ENCODE results near the gene FCER1A. TPM values are rescaled to one million over a fixed set of nuclear protein-coding genes. Genes with fewer than 3 reads are reported as not detected.

FCER1A gene
- total RNA-seq = not detected in 2 replicates

GRCh38 chr1:159302095-159302494 lies at the start of gene FCER1A:
TSS of gene FCER1A (plus strand) at chr1:159302336. CDS start at chr1:159302365, 29 bp downstream.
- Mint-ChIP-seq H3K27ac (no peak within 1 kb of the TSS), H3K27me3 (ENCODE audit: low read depth) (peaks cover 1% of the 10 kb centered on the region), H3K9me3 (no peaks in the 10 kb centered on the region), H3K4me3 (ENCODE audit: low read depth) (no peak within 1 kb of the TSS), H3K4me1 (ENCODE audit: low read depth) (no peaks in the 10 kb centered on the region), H3K36me3 (ENCODE audit: low read depth) (no peaks in the 10 kb centered on the region)
- DNase-seq (ENCODE audit: low spot score) = no peak
- intact Hi-C loops (cut with micrococcal nuclease) = no loop called here

DNA sequence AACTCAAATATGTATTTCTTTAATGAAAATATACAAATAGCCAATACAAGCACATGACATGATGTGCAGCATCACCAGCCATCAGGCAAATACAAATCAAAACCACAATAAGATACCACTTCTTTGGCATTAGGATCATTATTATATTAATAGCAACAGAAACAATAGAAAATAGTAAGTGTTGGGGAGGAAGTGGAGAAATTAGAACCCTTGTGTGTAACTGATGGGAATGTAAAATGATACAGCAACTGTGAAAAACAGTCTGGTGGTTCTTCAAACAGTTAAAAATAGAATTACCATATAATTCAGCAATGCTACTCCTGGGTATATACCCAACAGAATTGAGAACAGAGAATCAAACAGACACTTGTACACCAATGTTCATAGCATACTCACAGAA lies 40.8 kb upstream of the FCER1A start:
- Mint-ChIP-seq H3K27me3 (ENCODE audit: low read depth) (no peaks in the 10 kb centered on the region), H3K36me3 (ENCODE audit: low read depth) (no peaks in the 10 kb centered on the region), H3K4me1 (ENCODE audit: low read depth) (no peaks in the 10 kb centered on the region), H3K9me3 (no peaks in the 10 kb centered on the region), H3K4me3 (ENCODE audit: low read depth) (no peak overlapping the region), H3K27ac (no peak overlapping the region)
- intact Hi-C loops (cut with micrococcal nuclease) = no loop called here
- no peak for DNase-seq (ENCODE audit: low spot score)

GRCh38 chr1:159261721-159262494 lies 40.2 kb upstream of the FCER1A start:
- H3K36me3 Mint-ChIP-seq (ENCODE audit: low read depth) = no peaks in the 10 kb centered on the region
- H3K4me1 Mint-ChIP-seq (ENCODE audit: low read depth) = peaks cover 3% of the 10 kb centered on the region
- no peak for DNase-seq (ENCODE audit: low spot score)
- intact Hi-C loops (cut with micrococcal nuclease) = no loop called here
- no peaks in the 10 kb centered on the region for H3K27me3 Mint-ChIP-seq (ENCODE audit: low read depth)
- H3K4me3 Mint-ChIP-seq (ENCODE audit: low read depth) = no peak overlapping the region
- H3K27ac Mint-ChIP-seq = no peak overlapping the region
- no peaks in the 10 kb centered on the region for H3K9me3 Mint-ChIP-seq

DNA sequence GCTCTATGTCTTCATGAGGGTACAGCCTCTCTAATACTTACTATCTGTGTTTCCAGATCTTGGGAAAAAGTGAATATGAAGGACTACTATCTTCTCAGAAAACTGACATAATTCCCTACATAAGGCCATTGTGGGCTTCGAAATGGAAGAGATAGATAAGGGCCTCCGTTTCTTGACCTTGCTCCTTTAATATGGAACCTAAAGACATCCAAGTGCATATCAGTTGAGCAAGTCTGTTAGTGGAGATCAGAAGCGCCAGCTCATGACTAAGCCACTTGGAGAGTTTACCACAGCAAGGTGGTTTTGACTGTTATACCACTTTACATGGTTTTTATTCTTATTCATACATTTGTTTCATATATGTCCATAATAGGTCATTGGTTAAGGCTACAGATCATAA lies 35.3 kb upstream of the FCER1A start:
- no peaks in the 10 kb centered on the region for H3K9me3 Mint-ChIP-seq
- no peaks in the 10 kb centered on the region for H3K27me3 Mint-ChIP-seq (ENCODE audit: low read depth)
- H3K27ac Mint-ChIP-seq = no peak overlapping the region
- H3K4me1 Mint-ChIP-seq (ENCODE audit: low read depth) = peaks cover 3% of the 10 kb centered on the region
- no peak for DNase-seq (ENCODE audit: low spot score)
- no peaks in the 10 kb centered on the region for H3K36me3 Mint-ChIP-seq (ENCODE audit: low read depth)
- intact Hi-C loops (cut with micrococcal nuclease) = no loop called here
- H3K4me3 Mint-ChIP-seq (ENCODE audit: low read depth) = no peak overlapping the region

GRCh38 chr1:159274631-159275030 lies 27.5 kb upstream of the FCER1A start:
- Mint-ChIP-seq H3K4me3 (ENCODE audit: low read depth) (no peak overlapping the region), H3K9me3 (no peaks in the 10 kb centered on the region), H3K36me3 (ENCODE audit: low read depth) (no peaks in the 10 kb centered on the region), H3K27ac (no peak overlapping the region), H3K4me1 (ENCODE audit: low read depth) (no peaks in the 10 kb centered on the region), H3K27me3 (ENCODE audit: low read depth) (no peaks in the 10 kb centered on the region)
- no peak for DNase-seq (ENCODE audit: low spot score)
- intact Hi-C loops (cut with micrococcal nuclease) = no loop called here

DNA sequence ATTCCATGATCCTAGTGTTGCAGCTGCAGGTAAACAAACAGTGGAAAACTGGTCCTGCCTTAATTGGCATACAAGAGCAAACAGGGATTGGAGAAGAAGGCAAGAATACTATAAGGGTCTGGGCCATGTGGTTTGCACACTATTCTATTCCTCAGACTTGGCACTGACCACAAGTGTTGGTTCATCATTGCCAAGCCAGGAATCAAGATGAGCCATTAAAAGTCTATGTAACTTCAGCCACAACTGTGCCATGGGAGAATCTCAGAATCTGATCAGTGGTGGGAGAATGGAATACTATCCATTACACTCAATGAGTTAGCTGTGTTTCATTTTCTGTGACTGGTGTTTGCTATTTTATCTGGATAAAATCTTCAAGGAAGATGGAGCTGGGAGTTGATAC lies 26.2 kb upstream of the FCER1A start:
- H3K27me3 Mint-ChIP-seq (ENCODE audit: low read depth) = no peaks in the 10 kb centered on the region

DNA sequence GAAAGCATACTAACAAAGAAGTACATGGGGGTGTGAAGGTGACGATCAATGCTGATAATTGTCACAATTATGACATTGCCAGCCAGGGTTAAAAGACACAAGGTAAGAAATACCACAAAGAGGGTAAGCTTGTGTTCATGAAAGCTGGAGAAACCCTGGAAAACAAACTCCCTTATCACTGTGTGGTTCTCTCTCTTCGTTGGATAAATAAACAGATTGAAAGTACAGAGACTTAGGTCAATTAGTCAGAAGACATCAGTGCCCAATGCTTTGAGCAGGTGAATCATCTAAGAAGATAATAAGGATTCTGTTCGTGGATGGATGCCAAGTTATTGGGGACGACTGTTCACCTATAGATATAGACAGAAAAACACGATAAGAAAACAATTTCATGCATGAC lies 22.4 kb upstream of the FCER1A start:
- intact Hi-C loops (cut with micrococcal nuclease) = no loop called here
- H3K27me3 Mint-ChIP-seq (ENCODE audit: low read depth) = no peaks in the 10 kb centered on the region
- H3K4me1 Mint-ChIP-seq (ENCODE audit: low read depth) = no peaks in the 10 kb centered on the region
- H3K36me3 Mint-ChIP-seq (ENCODE audit: low read depth) = no peaks in the 10 kb centered on the region
- DNase-seq (ENCODE audit: low spot score) = no peak
- H3K4me3 Mint-ChIP-seq (ENCODE audit: low read depth) = no peak overlapping the region
- H3K27ac Mint-ChIP-seq = no peak overlapping the region
- H3K9me3 Mint-ChIP-seq = no peaks in the 10 kb centered on the region

More for the DNA sequence above, 26.2 kb upstream of the FCER1A start:
- Mint-ChIP-seq H3K9me3 (no peaks in the 10 kb centered on the region), H3K4me3 (ENCODE audit: low read depth) (no peak overlapping the region), H3K4me1 (ENCODE audit: low read depth) (no peaks in the 10 kb centered on the region), H3K27ac (no peak overlapping the region), H3K36me3 (ENCODE audit: low read depth) (no peaks in the 10 kb centered on the region)
- intact Hi-C loops (cut with micrococcal nuclease) = no loop called here
- no peak for DNase-seq (ENCODE audit: low spot score)

DNA sequence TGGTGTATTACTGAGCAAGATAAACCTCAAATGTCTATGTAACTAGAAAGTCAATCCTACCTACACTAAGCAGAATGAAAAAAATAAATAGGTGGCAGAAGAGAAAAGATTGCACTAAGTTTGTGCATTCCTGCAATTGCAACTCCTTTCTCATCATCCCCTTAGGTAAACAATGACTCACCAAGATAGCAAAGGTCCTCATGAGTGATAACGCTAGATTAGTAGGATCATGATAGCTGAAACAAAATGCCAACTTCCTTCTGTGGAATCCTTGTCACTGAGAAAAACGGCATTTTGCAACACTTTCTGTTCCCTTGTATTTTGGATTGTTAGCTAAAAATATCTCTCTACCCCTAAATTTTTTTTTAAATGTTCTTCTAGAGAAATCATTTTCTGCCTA lies 20.0 kb upstream of the FCER1A start:
- DNase-seq (ENCODE audit: low spot score) = no peak
- intact Hi-C loops (cut with micrococcal nuclease) = no loop called here
- H3K9me3 Mint-ChIP-seq = no peaks in the 10 kb centered on the region
- no peaks in the 10 kb centered on the region for H3K27me3 Mint-ChIP-seq (ENCODE audit: low read depth)
- H3K27ac Mint-ChIP-seq = no peak overlapping the region
- H3K36me3 Mint-ChIP-seq (ENCODE audit: low read depth) = no peaks in the 10 kb centered on the region
- H3K4me1 Mint-ChIP-seq (ENCODE audit: low read depth) = no peaks in the 10 kb centered on the region
- H3K4me3 Mint-ChIP-seq (ENCODE audit: low read depth) = no peak overlapping the region

GRCh38 chr1:159289060-159289459 lies 13.1 kb upstream of the FCER1A start:
- Mint-ChIP-seq H3K9me3 (no peaks in the 10 kb centered on the region), H3K27me3 (ENCODE audit: low read depth) (no peaks in the 10 kb centered on the region), H3K4me3 (ENCODE audit: low read depth) (no peak overlapping the region), H3K4me1 (ENCODE audit: low read depth) (no peaks in the 10 kb centered on the region), H3K36me3 (ENCODE audit: low read depth) (no peaks in the 10 kb centered on the region), H3K27ac (no peak overlapping the region)
- intact Hi-C loops (cut with micrococcal nuclease) = no loop called here
- no peak for DNase-seq (ENCODE audit: low spot score)

DNA sequence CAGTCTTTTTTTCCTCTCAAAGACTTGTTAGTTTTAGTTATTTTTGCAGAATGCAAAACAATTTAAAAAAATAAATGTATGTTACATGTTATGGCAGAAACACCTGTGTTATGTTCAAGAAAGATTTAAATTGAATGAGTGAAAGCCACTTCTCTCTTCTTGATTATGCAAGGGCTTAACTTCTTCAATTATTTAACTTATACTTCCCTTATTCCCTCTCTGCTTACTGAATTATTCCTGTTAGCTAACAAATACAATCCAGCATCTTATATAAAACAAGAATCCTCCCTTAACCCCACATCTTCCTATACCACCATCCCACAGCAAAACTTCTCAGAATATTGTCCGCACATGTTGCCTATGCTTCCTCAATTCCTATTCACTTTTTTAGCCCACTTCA lies 10.7 kb upstream of the FCER1A start:
- H3K27me3 Mint-ChIP-seq (ENCODE audit: low read depth) = no peaks in the 10 kb centered on the region
- no peaks in the 10 kb centered on the region for H3K4me1 Mint-ChIP-seq (ENCODE audit: low read depth)
- H3K36me3 Mint-ChIP-seq (ENCODE audit: low read depth) = no peaks in the 10 kb centered on the region
- no peak overlapping the region for H3K4me3 Mint-ChIP-seq (ENCODE audit: low read depth)
- no peak for DNase-seq (ENCODE audit: low spot score)
- H3K9me3 Mint-ChIP-seq = no peaks in the 10 kb centered on the region
- intact Hi-C loops (cut with micrococcal nuclease) = no loop called here
- H3K27ac Mint-ChIP-seq = no peak overlapping the region

GRCh38 chr1:159296706-159297375 lies 5.3 kb upstream of the FCER1A start:
- intact Hi-C loops (cut with micrococcal nuclease) = no loop called here
- H3K9me3 Mint-ChIP-seq = no peaks in the 10 kb centered on the region

DNA sequence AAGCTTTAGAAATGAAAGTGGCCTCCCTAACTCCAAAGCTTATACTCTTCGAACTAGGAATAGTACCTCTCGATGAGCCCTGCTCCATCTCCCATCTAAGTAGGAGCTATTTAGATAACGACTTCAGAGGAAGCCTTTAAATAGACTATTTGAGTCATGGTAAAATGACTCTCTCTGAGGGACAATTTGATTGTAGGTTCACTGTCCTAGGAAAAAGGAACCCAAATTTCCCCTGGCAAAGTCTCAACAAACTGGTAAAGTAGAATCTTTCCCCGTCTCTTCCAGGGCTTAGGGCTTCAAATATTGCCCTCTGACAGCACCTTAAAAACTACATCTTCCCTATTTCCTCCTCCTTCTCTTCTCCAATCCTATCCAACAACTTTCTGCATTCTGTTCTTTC lies 2.0 kb upstream of the FCER1A start:
- Mint-ChIP-seq H3K9me3 (no peaks in the 10 kb centered on the region), H3K36me3 (ENCODE audit: low read depth) (no peaks in the 10 kb centered on the region), H3K4me1 (ENCODE audit: low read depth) (no peaks in the 10 kb centered on the region), H3K4me3 (ENCODE audit: low read depth) (no peak overlapping the region), H3K27me3 (ENCODE audit: low read depth) (peaks cover 1% of the 10 kb centered on the region), H3K27ac (no peak overlapping the region)
- intact Hi-C loops (cut with micrococcal nuclease) = no loop called here
- no peak for DNase-seq (ENCODE audit: low spot score)

More at GRCh38 chr1:159296706-159297375, 5.3 kb upstream of the FCER1A start:
- no peak for DNase-seq (ENCODE audit: low spot score)
- H3K36me3 Mint-ChIP-seq (ENCODE audit: low read depth) = no peaks in the 10 kb centered on the region
- peaks cover 1% of the 10 kb centered on the region for H3K27me3 Mint-ChIP-seq (ENCODE audit: low read depth)
- H3K27ac Mint-ChIP-seq = no peak overlapping the region
- no peak overlapping the region for H3K4me3 Mint-ChIP-seq (ENCODE audit: low read depth)
- no peaks in the 10 kb centered on the region for H3K4me1 Mint-ChIP-seq (ENCODE audit: low read depth)

DNA sequence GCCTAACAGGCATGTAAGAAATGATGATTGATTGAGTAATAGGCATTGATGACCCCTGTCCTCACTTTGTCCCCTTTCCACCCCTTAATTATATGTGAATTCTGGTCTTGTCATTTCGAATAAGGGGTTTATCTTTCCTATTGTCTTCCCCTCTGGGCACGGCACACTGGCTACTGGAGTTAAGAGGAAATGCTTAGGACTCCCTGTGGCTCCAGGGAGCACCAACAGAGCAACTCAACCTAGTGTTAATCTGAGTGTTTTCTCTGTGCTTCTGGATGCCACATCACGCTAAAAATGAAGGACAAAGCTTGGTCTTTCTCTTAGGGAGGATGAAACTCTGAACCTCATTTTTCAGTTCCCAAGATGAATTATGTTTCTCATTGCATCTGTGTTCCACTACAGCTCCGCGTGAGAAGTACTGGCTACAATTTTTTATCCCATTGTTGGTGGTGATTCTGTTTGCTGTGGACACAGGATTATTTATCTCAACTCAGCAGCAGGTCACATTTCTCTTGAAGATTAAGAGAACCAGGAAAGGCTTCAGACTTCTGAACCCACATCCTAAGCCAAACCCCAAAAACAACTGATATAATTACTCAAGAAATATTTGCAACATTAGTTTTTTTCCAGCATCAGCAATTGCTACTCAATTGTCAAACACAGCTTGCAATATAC lies 5.3 kb downstream of the FCER1A start:
- intact Hi-C loops (cut with micrococcal nuclease) = no loop called here
- H3K36me3 Mint-ChIP-seq (ENCODE audit: low read depth) = no peaks in the 10 kb centered on the region
- H3K27ac Mint-ChIP-seq = no peak overlapping the region

More for the DNA sequence above, 5.3 kb downstream of the FCER1A start:
- Mint-ChIP-seq H3K4me1 (ENCODE audit: low read depth) (no peaks in the 10 kb centered on the region), H3K4me3 (ENCODE audit: low read depth) (no peak overlapping the region), H3K9me3 (no peaks in the 10 kb centered on the region), H3K27me3 (ENCODE audit: low read depth) (no peaks in the 10 kb centered on the region)
- no peak for DNase-seq (ENCODE audit: low spot score)

Measured in activated T-helper 2 cell treated with anti-CD3 and anti-CD28 coated beads, Interferon-gamma antibody, Interleukin-2, Interleukin-4, amounts not matched to agents 10 μg/mL and 5 μg/mL and 100 μg/mL, durations not matched to agents 14 hours and 24 hours and 36 hours (primary cell).